Right lobe of liver (tissue), 4 donors: ENCODE data around the gene SH3PXD2A.

Experiments
- POLR2A ChIP-seq: fragments of 450-650 bp; IDR thresholded peaks from one replicate; pipeline ENCODE4 v1.6.1; 2017; ENCODE audit warnings: antibody characterized with exemption, mild to moderate bottlenecking
- TF ChIP-seq, protein P1 (sequence below), 4 donors: fragments of 200-600 bp in 3 of 4; fragments of 450-650 bp in 1 of 4; IDR thresholded peaks; one replicate each; pipeline versions ENCODE4 v1.5.1 to v1.8.0; 2016 to 2022; ENCODE audit warnings: antibody characterized with exemption in 4 of 4, mild to moderate bottlenecking in 2 of 4
- donor health status: DM: no; HTN: no; CAD: no.
- donor health status: DM: no; HTN: no; CAD: no.
- donor health status: DM: no; HTN: yes; CAD: no.

DNA sequence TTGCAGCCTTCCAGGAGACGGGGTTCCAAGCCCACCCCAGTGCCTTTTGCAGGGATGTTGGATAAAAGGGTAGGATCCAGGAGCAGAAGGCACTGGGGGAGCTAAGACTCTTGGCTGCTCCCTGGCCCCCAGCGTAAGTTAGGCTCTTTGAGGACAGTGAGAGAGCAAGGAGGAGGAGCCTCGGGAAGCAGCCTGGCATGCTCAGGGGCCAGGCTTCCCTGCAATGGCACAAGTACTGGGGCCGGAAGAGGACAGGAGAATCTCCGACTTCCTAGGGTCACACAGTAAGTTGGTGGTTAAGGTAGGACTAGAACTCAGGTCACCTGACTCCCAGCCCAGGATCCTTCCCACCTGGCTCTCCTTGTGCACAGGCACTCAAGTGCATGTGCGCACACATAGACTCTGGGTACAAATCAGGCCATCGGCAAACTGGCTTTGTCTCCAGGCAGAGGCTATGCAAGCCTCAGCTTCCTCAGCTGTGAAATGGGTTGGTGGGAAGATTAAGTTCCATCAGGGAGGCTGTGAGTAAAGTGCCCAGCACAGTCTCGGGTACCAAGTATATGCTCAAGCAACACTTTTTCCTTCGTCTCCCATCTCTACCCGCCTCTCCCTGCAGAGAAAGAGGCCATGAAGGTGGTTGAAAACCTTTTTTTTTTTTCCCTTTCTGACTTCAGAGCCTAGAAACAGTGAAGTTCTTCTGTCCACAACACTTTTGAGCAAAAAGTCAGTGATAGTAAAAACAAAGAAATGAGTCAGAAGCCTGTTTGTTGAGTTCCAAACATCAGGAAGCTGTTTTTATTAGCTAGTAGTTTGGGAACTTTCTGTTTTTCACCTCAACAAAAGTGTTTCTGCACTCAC is 282.8 kb downstream of the SH3PXD2A start:
- TF ChIP-seq, protein P1, sequence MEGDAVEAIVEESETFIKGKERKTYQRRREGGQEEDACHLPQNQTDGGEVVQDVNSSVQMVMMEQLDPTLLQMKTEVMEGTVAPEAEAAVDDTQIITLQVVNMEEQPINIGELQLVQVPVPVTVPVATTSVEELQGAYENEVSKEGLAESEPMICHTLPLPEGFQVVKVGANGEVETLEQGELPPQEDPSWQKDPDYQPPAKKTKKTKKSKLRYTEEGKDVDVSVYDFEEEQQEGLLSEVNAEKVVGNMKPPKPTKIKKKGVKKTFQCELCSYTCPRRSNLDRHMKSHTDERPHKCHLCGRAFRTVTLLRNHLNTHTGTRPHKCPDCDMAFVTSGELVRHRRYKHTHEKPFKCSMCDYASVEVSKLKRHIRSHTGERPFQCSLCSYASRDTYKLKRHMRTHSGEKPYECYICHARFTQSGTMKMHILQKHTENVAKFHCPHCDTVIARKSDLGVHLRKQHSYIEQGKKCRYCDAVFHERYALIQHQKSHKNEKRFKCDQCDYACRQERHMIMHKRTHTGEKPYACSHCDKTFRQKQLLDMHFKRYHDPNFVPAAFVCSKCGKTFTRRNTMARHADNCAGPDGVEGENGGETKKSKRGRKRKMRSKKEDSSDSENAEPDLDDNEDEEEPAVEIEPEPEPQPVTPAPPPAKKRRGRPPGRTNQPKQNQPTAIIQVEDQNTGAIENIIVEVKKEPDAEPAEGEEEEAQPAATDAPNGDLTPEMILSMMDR (IDR thresholded peaks at IDR 0.05) = no peak
- no peak for TF ChIP-seq POLR2A
